ENCODE data around the gene ASS1. TPM values are rescaled to one million over a fixed set of nuclear protein-coding genes. Genes with fewer than 3 reads are reported as not detected.

The ASS1 gene
- total and polyA plus RNA-seq, 5 donors from 2014 or later: not detected

DNA sequence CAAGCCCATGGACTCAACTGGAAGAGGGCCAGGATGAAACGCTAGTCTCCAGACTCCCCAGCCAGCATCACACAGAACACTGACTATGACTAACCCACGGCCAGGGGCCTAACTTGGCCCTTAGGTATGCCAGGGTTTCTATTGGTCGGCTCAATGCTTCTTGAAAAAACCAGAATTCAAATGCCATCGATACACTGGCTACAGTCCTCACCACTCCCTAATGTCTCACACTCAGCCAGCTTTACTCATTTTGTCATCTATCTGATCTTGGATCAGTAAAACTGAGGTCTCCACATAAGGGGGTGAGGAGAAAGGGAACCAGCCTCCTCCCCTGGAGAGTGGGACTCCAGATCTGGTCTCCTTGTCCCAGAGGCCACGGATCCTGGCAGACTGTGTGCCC is 75.2 kb downstream of the ASS1 start:
- no peaks in the 10 kb centered on the region for H3K4me1 Mint-ChIP-seq
- Histone ChIP-seq H3K9me3 (ENCODE audit: control insufficient read depth in 2 of 2, low read length in 2 of 2) (no peaks in the 10 kb centered on the region), H3K27me3 (ENCODE audit: control insufficient read depth, insufficient read depth, low read length) (no peaks in the 10 kb centered on the region), H3K36me3 (ENCODE audit: control insufficient read depth, insufficient read depth, low read length) (no peaks in the 10 kb centered on the region), H3K4me3 (ENCODE audit: low read depth, low read length) (no peak overlapping the region), H3K4me1 (ENCODE audit: control insufficient read depth, insufficient read depth, low read length, poor library complexity, severe bottlenecking) (no peaks in the 10 kb centered on the region), H3K27ac (ENCODE audit: insufficient read depth, low read length, poor library complexity, severe bottlenecking) (no peak overlapping the region)
- DNase-seq (no peak), ATAC-seq (ENCODE audit: low read depth in 2 of 2) (no peak)
- no peak overlapping the region for H3K4me3 Mint-ChIP-seq
- H3K36me3 Mint-ChIP-seq: no peaks in the 10 kb centered on the region
- no peak overlapping the region for H3K27ac Mint-ChIP-seq
- H3K27me3 Mint-ChIP-seq: peaks cover 14% of the 10 kb centered on the region
- peaks cover 0 to 1% (median 0%) of the 10 kb centered on the region in 7 donors for H3K9me3 Mint-ChIP-seq

DNA sequence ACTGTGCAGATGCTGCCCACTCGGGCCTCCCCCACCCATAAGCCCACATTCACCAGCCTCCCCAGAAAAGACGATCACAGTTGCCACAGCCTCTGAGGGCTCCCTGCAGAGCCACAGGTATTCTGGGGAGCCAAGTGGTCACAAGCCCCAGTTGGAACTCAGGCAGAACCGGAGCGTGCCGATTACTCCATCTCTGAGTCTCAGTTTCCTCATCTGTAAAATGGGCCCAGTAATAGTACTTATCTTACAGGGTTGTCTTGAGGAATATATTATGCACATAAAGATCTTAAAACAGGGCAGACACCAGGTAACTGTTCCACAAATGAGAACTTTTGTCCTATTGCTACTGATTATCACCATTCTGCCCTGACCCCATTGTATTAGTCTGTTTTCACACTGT is 77.0 kb downstream of the ASS1 start:
- H3K27me3 ChIP-seq (ENCODE audit: control insufficient read depth, insufficient read depth, low read length): no peaks in the 10 kb centered on the region

DNA sequence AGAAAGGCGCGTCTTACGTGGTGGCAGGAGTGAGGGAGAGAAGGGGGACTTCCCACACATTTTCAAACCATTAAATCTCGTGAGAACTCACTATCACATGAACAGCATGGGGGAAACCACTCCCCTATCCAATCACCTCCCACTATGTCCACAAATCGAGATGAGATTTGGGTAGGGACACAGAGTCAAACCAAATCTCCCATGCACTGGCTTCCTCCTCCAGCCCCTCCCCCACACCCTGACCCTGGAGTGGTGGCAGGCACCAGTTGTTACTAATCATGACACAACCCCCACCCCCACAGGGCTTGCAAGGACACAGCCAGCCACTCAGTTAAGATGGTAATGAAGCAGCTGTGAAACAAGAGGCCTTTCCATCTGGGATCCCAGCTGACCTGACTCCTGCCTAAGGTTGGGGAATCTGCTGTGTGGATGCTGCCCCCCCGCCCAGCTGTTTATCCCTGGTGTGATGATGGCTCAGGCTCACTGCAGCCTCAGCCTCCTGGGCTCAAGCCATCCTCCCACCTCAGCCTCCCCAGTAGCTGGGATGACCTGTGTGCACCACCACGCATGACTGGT is 77.6 kb downstream of the ASS1 start:
- Mint-ChIP-seq H3K4me1 (no peaks in the 10 kb centered on the region), H3K27me3 (peaks cover 2% of the 10 kb centered on the region), H3K27ac (no peak overlapping the region), H3K36me3 (no peaks in the 10 kb centered on the region), H3K9me3 (peaks cover 0 to 1% (median 0%) of the 10 kb centered on the region in 7 donors), H3K4me3 (no peak overlapping the region)
- Histone ChIP-seq H3K36me3 (ENCODE audit: control insufficient read depth, insufficient read depth, low read length) (no peaks in the 10 kb centered on the region), H3K4me1 (ENCODE audit: control insufficient read depth, insufficient read depth, low read length, poor library complexity, severe bottlenecking) (no peaks in the 10 kb centered on the region), H3K9me3 (ENCODE audit: control insufficient read depth in 2 of 2, low read length in 2 of 2) (no peaks in the 10 kb centered on the region), H3K4me3 (ENCODE audit: low read depth, low read length) (no peak overlapping the region), H3K27me3 (ENCODE audit: control insufficient read depth, insufficient read depth, low read length) (no peaks in the 10 kb centered on the region), H3K27ac (ENCODE audit: insufficient read depth, low read length, poor library complexity, severe bottlenecking) (no peak overlapping the region)
- DNase-seq: no peak
- ATAC-seq (ENCODE audit: low read depth in 2 of 2): no peak

More for the DNA sequence above, 77.0 kb downstream of the ASS1 start:
- Histone ChIP-seq H3K36me3 (ENCODE audit: control insufficient read depth, insufficient read depth, low read length) (no peaks in the 10 kb centered on the region), H3K4me1 (ENCODE audit: control insufficient read depth, insufficient read depth, low read length, poor library complexity, severe bottlenecking) (no peaks in the 10 kb centered on the region), H3K4me3 (ENCODE audit: low read depth, low read length) (no peak overlapping the region), H3K9me3 (ENCODE audit: control insufficient read depth in 2 of 2, low read length in 2 of 2) (no peaks in the 10 kb centered on the region), H3K27ac (ENCODE audit: insufficient read depth, low read length, poor library complexity, severe bottlenecking) (no peak overlapping the region)
- Mint-ChIP-seq H3K4me1 (no peaks in the 10 kb centered on the region), H3K27ac (no peak overlapping the region), H3K27me3 (peaks cover 7% of the 10 kb centered on the region), H3K9me3 (peaks cover 0 to 1% (median 0%) of the 10 kb centered on the region in 7 donors), H3K36me3 (no peaks in the 10 kb centered on the region), H3K4me3 (no peak overlapping the region)
- ATAC-seq (ENCODE audit: low read depth in 2 of 2) (no peak), DNase-seq (no peak)

DNA sequence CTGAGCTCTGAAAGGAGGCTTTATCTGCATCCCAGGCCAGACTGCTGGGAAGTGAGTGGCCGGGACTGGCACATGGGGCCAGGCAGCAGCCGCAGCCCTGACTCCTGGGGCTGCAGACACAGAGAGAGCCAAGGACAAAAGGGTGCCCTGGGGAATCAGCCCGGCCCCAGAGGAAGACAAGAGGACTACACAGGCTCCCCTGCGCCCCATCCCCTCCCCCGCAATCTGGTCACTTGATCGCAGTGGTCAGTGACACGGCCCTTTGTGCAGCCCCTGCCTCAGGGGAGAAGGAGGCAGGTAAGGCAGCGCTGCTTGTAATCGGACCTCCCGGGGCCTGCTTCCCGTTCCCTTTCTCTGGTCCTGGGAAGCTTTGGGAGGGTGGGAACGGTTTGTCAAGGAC is 79.2 kb downstream of the ASS1 start:
- H3K27me3 ChIP-seq (ENCODE audit: control insufficient read depth, insufficient read depth, low read length): no peaks in the 10 kb centered on the region
- no peaks in the 10 kb centered on the region for H3K27me3 Mint-ChIP-seq
- H3K4me1 ChIP-seq (ENCODE audit: control insufficient read depth, insufficient read depth, low read length, poor library complexity, severe bottlenecking): no peaks in the 10 kb centered on the region
- H3K36me3 Mint-ChIP-seq: no peaks in the 10 kb centered on the region
- H3K27ac Mint-ChIP-seq: no peak overlapping the region
- no peaks in the 10 kb centered on the region for H3K9me3 ChIP-seq (ENCODE audit: control insufficient read depth in 2 of 2, low read length in 2 of 2)
- H3K4me1 Mint-ChIP-seq: no peaks in the 10 kb centered on the region
- no peak for DNase-seq
- no peak overlapping the region for H3K4me3 Mint-ChIP-seq
- no peaks in the 10 kb centered on the region for H3K36me3 ChIP-seq (ENCODE audit: control insufficient read depth, insufficient read depth, low read length)
- peaks cover 0 to 1% (median 0%) of the 10 kb centered on the region in 7 donors for H3K9me3 Mint-ChIP-seq
- ATAC-seq (ENCODE audit: low read depth in 2 of 2): no peak
- no peak overlapping the region for H3K27ac ChIP-seq (ENCODE audit: insufficient read depth, low read length, poor library complexity, severe bottlenecking)
- no peak overlapping the region for H3K4me3 ChIP-seq (ENCODE audit: low read depth, low read length)

DNA sequence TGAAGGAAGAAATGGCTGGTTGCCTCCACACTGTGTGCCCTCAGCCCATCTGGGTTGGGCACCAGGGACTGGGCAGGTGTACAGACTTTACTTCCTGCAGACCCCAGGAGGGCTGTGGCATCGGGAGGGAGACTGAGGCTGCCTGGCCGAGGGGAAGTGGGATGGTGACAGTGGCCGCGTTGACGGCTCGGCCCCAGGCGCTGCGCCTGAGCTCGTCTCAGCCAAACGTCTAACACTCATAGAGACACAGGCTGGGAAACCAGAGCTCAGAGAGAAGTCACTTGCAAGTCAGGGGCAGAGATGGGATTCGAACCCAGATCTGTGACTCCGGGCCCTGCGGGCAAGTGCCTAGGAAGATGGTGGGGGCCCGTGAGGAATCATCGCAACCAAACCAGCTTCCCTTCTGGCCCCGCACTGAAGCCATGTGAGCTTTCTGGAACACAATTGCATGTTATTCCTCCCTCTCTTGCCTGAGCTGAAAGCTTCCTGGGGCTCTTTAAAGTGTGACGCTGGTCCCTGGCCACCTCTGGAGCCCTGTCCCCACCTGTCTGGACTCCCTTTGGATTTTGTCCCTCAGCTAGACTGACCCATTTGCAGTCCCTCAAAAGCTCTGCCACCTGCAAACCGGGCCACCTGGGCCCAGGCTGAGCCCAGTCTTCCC is 81.6 kb downstream of the ASS1 start:
- no peak overlapping the region for H3K4me3 Mint-ChIP-seq
- H3K27ac Mint-ChIP-seq: no peak overlapping the region

DNA sequence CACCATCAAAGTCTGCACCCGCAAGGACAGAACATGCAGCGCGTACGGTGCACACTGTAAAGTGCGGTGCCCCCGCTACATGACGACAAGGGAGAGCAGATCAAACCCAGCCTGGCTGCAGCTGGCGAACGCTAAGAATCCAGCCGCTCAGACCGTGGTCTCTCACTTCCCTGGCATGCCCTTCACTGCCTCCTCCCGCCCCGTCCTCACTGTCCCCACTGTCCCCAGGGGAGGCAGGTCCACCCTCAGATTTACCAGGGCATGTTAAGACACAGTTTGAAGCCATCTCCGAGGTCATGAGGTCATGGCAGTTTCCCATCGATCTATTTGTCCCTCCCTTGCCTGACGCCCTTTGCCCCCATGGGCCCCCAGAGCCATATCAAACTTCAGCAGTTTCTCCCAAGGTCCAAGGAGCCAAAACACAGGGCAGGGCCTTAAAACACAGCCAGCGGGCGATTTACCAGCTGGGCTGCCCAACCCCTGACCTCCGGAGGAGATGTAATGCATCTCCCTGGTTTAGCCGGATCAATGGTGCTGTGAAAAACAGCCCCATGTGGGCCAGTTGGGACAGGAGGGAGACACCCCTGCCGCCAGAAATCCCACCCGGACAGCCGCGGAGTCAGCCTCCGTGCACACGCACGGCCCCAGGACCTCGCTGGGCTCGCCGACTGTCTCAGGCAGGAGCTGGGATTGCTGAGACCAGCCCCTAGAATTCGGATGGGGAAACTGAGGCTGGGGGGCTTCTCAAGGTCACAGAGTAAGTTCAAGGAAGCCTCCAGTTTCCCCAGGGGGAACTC is 82.3 kb downstream of the ASS1 start:
- Mint-ChIP-seq H3K9me3 (no peaks in the 10 kb centered on the region), H3K4me3 (peak overlapping the region in 1 of 4 donors; percentile 32), H3K4me1 (peaks cover 0 to 4% (median 0%) of the 10 kb centered on the region in 4 donors), H3K36me3 (no peaks in the 10 kb centered on the region), H3K27me3 (peaks cover 8% of the 10 kb centered on the region), H3K27ac (no peak overlapping the region)
- Histone ChIP-seq H3K4me3 (ENCODE audit: low read depth, low read length) (no peak overlapping the region), H3K4me1 (ENCODE audit: control insufficient read depth, insufficient read depth, low read length, poor library complexity, severe bottlenecking) (no peaks in the 10 kb centered on the region), H3K36me3 (ENCODE audit: control insufficient read depth, insufficient read depth, low read length) (no peaks in the 10 kb centered on the region), H3K9me3 (ENCODE audit: control insufficient read depth in 2 of 2, low read length in 2 of 2) (no peaks in the 10 kb centered on the region), H3K27me3 (ENCODE audit: control insufficient read depth, insufficient read depth, low read length) (no peaks in the 10 kb centered on the region), H3K27ac (ENCODE audit: insufficient read depth, low read length, poor library complexity, severe bottlenecking) (no peak overlapping the region)
- DNase-seq (no peak), ATAC-seq (ENCODE audit: low read depth in 2 of 2) (no peak)

More for the DNA sequence above, 81.6 kb downstream of the ASS1 start:
- Mint-ChIP-seq H3K27me3 (peaks cover 8% of the 10 kb centered on the region), H3K4me1 (peaks cover 0 to 4% (median 0%) of the 10 kb centered on the region in 4 donors), H3K9me3 (no peaks in the 10 kb centered on the region), H3K36me3 (no peaks in the 10 kb centered on the region)
- no peaks in the 10 kb centered on the region for H3K4me1 ChIP-seq (ENCODE audit: control insufficient read depth, insufficient read depth, low read length, poor library complexity, severe bottlenecking)
- ATAC-seq (ENCODE audit: low read depth in 2 of 2): no peak
- no peaks in the 10 kb centered on the region for H3K27me3 ChIP-seq (ENCODE audit: control insufficient read depth, insufficient read depth, low read length)
- H3K36me3 ChIP-seq (ENCODE audit: control insufficient read depth, insufficient read depth, low read length): no peaks in the 10 kb centered on the region
- no peak overlapping the region for H3K27ac ChIP-seq (ENCODE audit: insufficient read depth, low read length, poor library complexity, severe bottlenecking)
- no peak overlapping the region for H3K4me3 ChIP-seq (ENCODE audit: low read depth, low read length)
- no peak for DNase-seq
- no peaks in the 10 kb centered on the region for H3K9me3 ChIP-seq (ENCODE audit: control insufficient read depth in 2 of 2, low read length in 2 of 2)

DNA sequence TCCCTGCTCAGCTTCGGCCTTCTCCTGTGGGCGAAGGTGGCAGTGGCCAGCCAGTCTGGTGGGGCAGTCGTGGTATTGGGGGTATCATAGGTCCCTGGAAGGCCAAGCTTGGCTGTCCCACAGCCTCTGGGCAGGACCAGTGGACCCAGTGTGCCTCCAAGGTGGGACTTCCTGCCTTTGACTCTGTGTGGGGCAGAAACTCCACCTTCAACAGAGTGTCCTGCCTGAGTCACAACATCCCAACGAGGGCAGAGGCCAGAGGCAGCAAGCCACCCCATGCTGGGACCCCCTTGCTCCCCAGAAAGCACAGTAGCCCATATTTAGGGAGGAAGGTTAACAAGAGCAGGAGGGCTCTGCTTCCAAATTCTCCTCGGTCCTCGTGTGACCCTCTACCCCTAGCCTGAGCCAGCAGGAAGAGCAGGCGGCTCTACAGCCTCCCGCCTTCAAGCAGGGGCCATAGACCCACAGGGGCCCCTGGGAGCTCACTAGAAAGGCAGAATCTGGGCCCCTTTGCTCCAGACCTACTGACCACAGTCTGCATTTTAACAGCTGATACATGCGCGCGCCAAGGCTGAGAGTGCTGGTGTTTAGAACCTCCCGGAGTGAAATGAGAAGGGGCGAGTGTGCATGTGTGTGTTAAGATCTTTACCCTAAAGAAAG is 83.0 kb downstream of the ASS1 start:
- H3K27me3 Mint-ChIP-seq: peaks cover 8% of the 10 kb centered on the region
- no peaks in the 10 kb centered on the region for H3K4me1 ChIP-seq (ENCODE audit: control insufficient read depth, insufficient read depth, low read length, poor library complexity, severe bottlenecking)

More for the DNA sequence above, 83.0 kb downstream of the ASS1 start:
- H3K27ac ChIP-seq (ENCODE audit: insufficient read depth, low read length, poor library complexity, severe bottlenecking): no peak overlapping the region
- ATAC-seq (ENCODE audit: low read depth in 2 of 2) (no peak), DNase-seq (no peak)
- H3K9me3 Mint-ChIP-seq: no peaks in the 10 kb centered on the region
- peaks cover 0 to 4% (median 0%) of the 10 kb centered on the region in 4 donors for H3K4me1 Mint-ChIP-seq
- no peak overlapping the region for H3K4me3 Mint-ChIP-seq
- no peak overlapping the region for H3K27ac Mint-ChIP-seq
- H3K9me3 ChIP-seq (ENCODE audit: control insufficient read depth in 2 of 2, low read length in 2 of 2): no peaks in the 10 kb centered on the region
- H3K36me3 Mint-ChIP-seq: no peaks in the 10 kb centered on the region
- no peaks in the 10 kb centered on the region for H3K36me3 ChIP-seq (ENCODE audit: control insufficient read depth, insufficient read depth, low read length)
- H3K27me3 ChIP-seq (ENCODE audit: control insufficient read depth, insufficient read depth, low read length): no peaks in the 10 kb centered on the region
- no peak overlapping the region for H3K4me3 ChIP-seq (ENCODE audit: low read depth, low read length)
